ENCODE measurements around the gene TMPRSS13.
"Not testable (repeated sequence)": the region's sequence is repeated elsewhere in the genome, so short reads cannot be mapped to it uniquely, and the experiment has no call there.

The TMPRSS13 gene

GRCh38 chr11:117950301-117950700, 21.1 kb upstream of the TMPRSS13 start:
- peak; percentile 6 for DNase-seq

GRCh38 chr11:117949062-117949461, 19.9 kb upstream of the TMPRSS13 start:
- no peak for DNase-seq

GRCh38 chr11:117948466-117948865, 19.3 kb upstream of the TMPRSS13 start:
- not testable (repeated sequence) for DNase-seq

GRCh38 chr11:117947751-117948150, 18.5 kb upstream of the TMPRSS13 start:
- not testable (repeated sequence) for DNase-seq

- DNase-seq, result peak; percentile 93
Measured at GRCh38 chr11:117946842-117947526, 17.8 kb upstream of the TMPRSS13 start.

- no peak for DNase-seq
Measured at GRCh38 chr11:117946156-117946841, 17.1 kb upstream of the TMPRSS13 start.

- no peak for DNase-seq
Measured at GRCh38 chr11:117945047-117945810, 16.0 kb upstream of the TMPRSS13 start.

GRCh38 chr11:117944554-117944953, 15.4 kb upstream of the TMPRSS13 start:
- no peak for DNase-seq

- DNase-seq, result no peak
Measured at GRCh38 chr11:117941976-117942654, 12.9 kb upstream of the TMPRSS13 start.

GRCh38 chr11:117941163-117941707, 12.0 kb upstream of the TMPRSS13 start:
- no peak for DNase-seq

GRCh38 chr11:117940736-117941135, 11.5 kb upstream of the TMPRSS13 start:
- DNase-seq, result no peak

- no peak for DNase-seq
Measured at GRCh38 chr11:117936973-117937372, 7.8 kb upstream of the TMPRSS13 start.

- DNase-seq, result no peak
Measured at GRCh38 chr11:117934526-117935307, 5.5 kb upstream of the TMPRSS13 start.

GRCh38 chr11:117933930-117934329, 4.7 kb upstream of the TMPRSS13 start:
- no peak for DNase-seq

- no peak for DNase-seq
Measured at GRCh38 chr11:117933475-117933874, 4.3 kb upstream of the TMPRSS13 start.

GRCh38 chr11:117932947-117933346, 3.7 kb upstream of the TMPRSS13 start:
- DNase-seq, result no peak

GRCh38 chr11:117932426-117932825, 3.2 kb upstream of the TMPRSS13 start:
- DNase-seq, result no peak

- DNase-seq, result no peak
Measured at GRCh38 chr11:117931971-117932370, 2.8 kb upstream of the TMPRSS13 start.

- DNase-seq, result no peak
Measured at GRCh38 chr11:117931331-117931950, 2.2 kb upstream of the TMPRSS13 start.

GRCh38 chr11:117930668-117931330, 1.6 kb upstream of the TMPRSS13 start:
- no peak for DNase-seq
